ENCODE data around the gene MROH2B. TPM values are rescaled to one million over a fixed set of nuclear protein-coding genes. Genes with fewer than 3 reads are reported as not detected.

The MROH2B gene
- total RNA-seq, 1 experiment from 2014 or later, result not detected

GRCh38 chr5:40972434-40972833 is 98.7 kb downstream of the MROH2B start:
- no peak for DNase-seq (ENCODE audit: low read depth)

GRCh38 chr5:40962207-40962955 is 108.8 kb downstream of the MROH2B start:
- no peak for DNase-seq (ENCODE audit: low read depth)

- peak; percentile 1 for DNase-seq (ENCODE audit: low read depth)
Observed at GRCh38 chr5:40960037-40960436, 111.1 kb downstream of the MROH2B start.

- DNase-seq (ENCODE audit: low read depth), result peak; percentile 41
Observed at GRCh38 chr5:40958811-40959210, 112.3 kb downstream of the MROH2B start.

GRCh38 chr5:40957048-40957447 is 114.1 kb downstream of the MROH2B start:
- no peak for DNase-seq (ENCODE audit: low read depth)

GRCh38 chr5:40955313-40955712 is 115.8 kb downstream of the MROH2B start:
- DNase-seq (ENCODE audit: low read depth), result no peak

Other genes starting within 250 kb of the MROH2B start
- gene RPL37, start 236.1 kb downstream of the MROH2B start, total RNA-seq (2014; rRNA removed; shearing (Covaris generic)), result 122 and 565 TPM in 2 replicates
- 2.5 and 4.3 TPM in 2 replicates for gene CARD6, start 230.0 kb downstream of the MROH2B start, total RNA-seq (2014; rRNA removed; shearing (Covaris generic))
- not detected in 2 replicates for gene C7, start 161.8 kb downstream of the MROH2B start, total RNA-seq (2014; rRNA removed; shearing (Covaris generic))
- gene C6, start 142.2 kb upstream of the MROH2B start, total RNA-seq (2014; rRNA removed; shearing (Covaris generic)), result not detected in 2 replicates

Data from RPMI7951 (cell line).